ENCODE results near the gene PROM2.
"Not testable (repeated sequence)": the region's sequence is repeated elsewhere in the genome, so short reads cannot be mapped to it uniquely, and the experiment has no call there.

PROM2 gene

GRCh38 chr2:95274291-95275150, at the start of gene PROM2:
Gene PROM2 (plus strand): TSS chr2:95274449. CDS start chr2:95274586, 137 bp downstream.
- no peak for DNase-seq

- no peak for DNase-seq
Observed at GRCh38 chr2:95225658-95226057, 48.6 kb upstream of the PROM2 start.

GRCh38 chr2:95231723-95232122, 42.5 kb upstream of the PROM2 start:
- peak; percentile 22 for DNase-seq

- DNase-seq = no peak
Observed at GRCh38 chr2:95232232-95232631, 42.0 kb upstream of the PROM2 start.

- DNase-seq = no peak
Observed at GRCh38 chr2:95234286-95234785, 39.9 kb upstream of the PROM2 start.

GRCh38 chr2:95234816-95235215, 39.4 kb upstream of the PROM2 start:
- no peak for DNase-seq

GRCh38 chr2:95238131-95238530, 36.1 kb upstream of the PROM2 start:
- no peak for DNase-seq

GRCh38 chr2:95240091-95240490, 34.2 kb upstream of the PROM2 start:
- DNase-seq = no peak

GRCh38 chr2:95240556-95240955, 33.7 kb upstream of the PROM2 start:
- DNase-seq = no peak

GRCh38 chr2:95242084-95242483, 32.2 kb upstream of the PROM2 start:
- DNase-seq = not testable (repeated sequence)

GRCh38 chr2:95258271-95258670, 16.0 kb upstream of the PROM2 start:
- DNase-seq = no peak

GRCh38 chr2:95260028-95261023, 13.9 kb upstream of the PROM2 start:
- no peak for DNase-seq

- DNase-seq = no peak
Observed at GRCh38 chr2:95261602-95262001, 12.6 kb upstream of the PROM2 start.

- no peak for DNase-seq
Observed at GRCh38 chr2:95262896-95263542, 11.2 kb upstream of the PROM2 start.

- DNase-seq = no peak
Observed at GRCh38 chr2:95264624-95265023, 9.6 kb upstream of the PROM2 start.

- no peak for DNase-seq
Observed at GRCh38 chr2:95265182-95265581, 9.1 kb upstream of the PROM2 start.

- no peak for DNase-seq
Observed at GRCh38 chr2:95266781-95267430, 7.3 kb upstream of the PROM2 start.

- no peak for DNase-seq
Observed at GRCh38 chr2:95267458-95268210, 6.6 kb upstream of the PROM2 start.

GRCh38 chr2:95268211-95269035, 5.8 kb upstream of the PROM2 start:
- DNase-seq = no peak

GRCh38 chr2:95269036-95269680, 5.1 kb upstream of the PROM2 start:
- DNase-seq = no peak

All from stimulated activated CD4-positive, alpha-beta T cell treated with anti-CD3 and anti-CD28 coated beads, Interleukin-1b, Interleukin-23, amount 100 ng/mL, for 48 hours (primary cell).